HCT116 (cell line): ENCODE data around the gene FTCD. TPM values are rescaled to one million over a fixed set of nuclear protein-coding genes. Genes with fewer than 3 reads are reported as not detected.

Experiments used
- ATAC-seq: fragments of 200-7000 bp; cut with Tn5 transposase; 2 replicates; pipeline ENCODE4 v1.9.1; 2020; ENCODE audit warnings: mild to moderate bottlenecking, moderate library complexity
- BruUV-seq: library from RNA; stranded (reverse); fragments of 400-500 nt; replicated peaks from 2 replicates; lab custom pipeline; 2021; lab: Mats Ljungman, UMichigan
- CTCF ChIA-PET: fragments of 300-600 bp; sonication (Branson Sonifier 250); formaldehyde crosslinking; loops from one replicate; lab custom pipeline; 2021; ENCODE audit warnings: antibody characterized with exemption; lab: Charles Lee
- POLR2A ChIA-PET: fragments of 300-600, 350-600 bp; sonication (Branson Sonifier 250); formaldehyde crosslinking; loops from one replicate; lab custom pipeline; 2021; ENCODE audit warnings: antibody characterized with exemption; lab: Charles Lee
- RAD21 ChIA-PET, 2 experiments: fragments of 300-600 bp; sonication (Branson Sonifier 250); formaldehyde crosslinking; loops; one replicate each; lab custom pipeline; 2023; ENCODE audit warnings: low total read pairs in 2 of 2; ENCODE audit not compliant: uncharacterized antibody in 2 of 2, unreplicated experiment in 2 of 2, low non-redundant PET in 1 of 2; lab: Charles Lee
- DNase-seq: peaks from one replicate; pipeline ENCODE4 v3.0.0-alpha.2; 2010; ENCODE audit warnings: low read depth, low spot score
- H2AFZ ChIP-seq: fragments of 200-600 bp; shearing (Covaris generic), sonication (generic); 2 replicates; pipeline ENCODE4 v1.6.1; 2017; ENCODE audit warnings: low read depth, mixed run types, mixed read lengths, antibody characterized with exemption, low read length; ENCODE audit not compliant: poor library complexity, severe bottlenecking
- H3K27ac ChIP-seq: 2 replicates; pipeline ENCODE4 v1.5.1; 2012; ENCODE audit warnings: low read depth, low read length
- H3K27me3 ChIP-seq: fragments of 200-600 bp; sonication (generic); 2 replicates; pipeline ENCODE4 v1.6.1; 2016; ENCODE audit warnings: mixed run types, low read length, mixed read lengths; ENCODE audit not compliant: insufficient read depth
- H3K36me3 ChIP-seq, 2 experiments: fragments of 200-500 bp in 1 of 2; fragments of 200-600 bp in 1 of 2; sonication (Bioruptor generic) in 1 of 2; sonication (generic) in 1 of 2; 2 replicates each; pipeline versions ENCODE4 v1.5.1 to v1.6.1; 2014 to 2016; ENCODE audit warnings: low read length in 2 of 2, inconsistent platforms in 1 of 2, mixed read lengths in 1 of 2, mixed run types in 1 of 2; ENCODE audit not compliant: insufficient read depth in 2 of 2, control insufficient read depth in 1 of 2
- H3K4me1 ChIP-seq, 2 experiments: fragments of 200-600 bp in 1 of 2; sonication (generic) in 1 of 2; 2 replicates each; pipeline versions ENCODE4 v1.5.1 to v1.6.1; 2012 to 2017; ENCODE audit warnings: low read length in 2 of 2, inconsistent platforms in 1 of 2, mild to moderate bottlenecking in 1 of 2, mixed read lengths in 1 of 2, mixed run types in 1 of 2, moderate library complexity in 1 of 2; ENCODE audit not compliant: insufficient read depth in 2 of 2, control insufficient read depth in 1 of 2
- H3K4me2 ChIP-seq: fragments of 200-600 bp; sonication (generic); 2 replicates; pipeline ENCODE4 v1.6.1; 2017; ENCODE audit warnings: mixed run types, low read length, mixed read lengths
- H3K4me3 ChIP-seq, 2 experiments: fragments of 200-600 bp in 1 of 2; sonication (generic) in 1 of 2; replicated peaks in 1 of 2; 2 replicates each; pipeline ENCODE4 v1.5.1; 2011 to 2016; ENCODE audit warnings: low read length in 2 of 2, control low read depth in 1 of 2, low read depth in 1 of 2, mild to moderate bottlenecking in 1 of 2, mixed read lengths in 1 of 2, mixed run types in 1 of 2
- H3K79me2 ChIP-seq: fragments of 200-600 bp; sonication (generic); 2 replicates; pipeline ENCODE4 v1.6.1; 2017; ENCODE audit warnings: mild to moderate bottlenecking, mixed run types, low read length, moderate library complexity, mixed read lengths; ENCODE audit not compliant: insufficient read depth
- H3K9ac ChIP-seq: fragments of 200-600 bp; sonication (generic); 2 replicates; pipeline ENCODE4 v1.6.1; 2016; ENCODE audit warnings: low read length, mixed read lengths
- H3K9me2 ChIP-seq: fragments of 200-600 bp; sonication (generic), shearing (Covaris generic); 2 replicates; pipeline ENCODE4 v1.6.1; 2017; ENCODE audit warnings: mixed run types, mild to moderate bottlenecking, moderate library complexity; ENCODE audit not compliant: insufficient read depth
- H3K9me3 ChIP-seq, 2 experiments: fragments of 200-500 bp in 1 of 2; fragments of 200-600 bp in 1 of 2; sonication (Bioruptor generic) in 1 of 2; sonication (generic) in 1 of 2; 2 replicates each; pipeline ENCODE4 v1.6.1; 2014 to 2017; ENCODE audit warnings: low read length in 2 of 2, mixed read lengths in 2 of 2, inconsistent platforms in 1 of 2, low read depth in 1 of 2, mild to moderate bottlenecking in 1 of 2, mixed run types in 1 of 2, moderate library complexity in 1 of 2; ENCODE audit not compliant: control insufficient read depth in 1 of 2, insufficient read depth in 1 of 2
- H4K20me1 ChIP-seq: fragments of 200-600 bp; sonication (generic), shearing (Covaris generic); 2 replicates; pipeline ENCODE4 v1.6.1; 2017; ENCODE audit warnings: mixed run types, mild to moderate bottlenecking, moderate library complexity; ENCODE audit not compliant: insufficient read depth
- ATF3 ChIP-seq: IDR thresholded peaks from 2 replicates; pipeline ENCODE4 v1.6.1; 2012
- CEBPB ChIP-seq: IDR thresholded peaks from 2 replicates; pipeline ENCODE4 v1.6.1; 2012; ENCODE audit warnings: low read depth
- EZH2 ChIP-seq: fragments of 200-600 bp; sonication (generic); IDR thresholded peaks from 2 replicates; pipeline ENCODE4 v1.6.1; 2017; ENCODE audit warnings: antibody characterized with exemption, mixed run types
- EZH2phosphoT487 ChIP-seq: fragments of 200-600 bp; IDR thresholded peaks from 2 replicates; pipeline ENCODE4 v1.6.1; 2018; ENCODE audit warnings: antibody characterized with exemption, borderline replicate concordance
- JUND ChIP-seq: IDR thresholded peaks from 2 replicates; pipeline ENCODE4 v1.6.1; 2012
- MAX ChIP-seq: IDR thresholded peaks from 2 replicates; pipeline ENCODE4 v1.6.1; 2012
- REST ChIP-seq: IDR thresholded peaks from 2 replicates; pipeline ENCODE4 v1.6.1; 2012; ENCODE audit warnings: low read depth
- TCF7L2 ChIP-seq: IDR thresholded peaks from 2 replicates; pipeline ENCODE4 v1.7.0; 2011; ENCODE audit warnings: borderline replicate concordance, inconsistent platforms; ENCODE audit not compliant: insufficient read depth, insufficient read length; ENCODE audit errors: extremely low read depth
- YY1 ChIP-seq: IDR thresholded peaks from 2 replicates; pipeline ENCODE4 v1.6.1; 2011; ENCODE audit warnings: low read length, low read depth, moderate library complexity, mild to moderate bottlenecking; ENCODE audit not compliant: insufficient replicate concordance; ENCODE audit errors: extremely low read depth
- ZBTB33 ChIP-seq: IDR thresholded peaks from 2 replicates; pipeline ENCODE4 v1.6.1; 2011; ENCODE audit warnings: mild to moderate bottlenecking, low read length, moderate library complexity; ENCODE audit not compliant: insufficient replicate concordance; ENCODE audit errors: extremely low read depth
- intact Hi-C: fragments of 100-400 bp; cut with micrococcal nuclease; formaldehyde crosslinking; loops from 2 replicates; pipeline ENCODE4 v1.10.0; 2022
- total RNA-seq: library from RNA; stranded (reverse); gene quantifications from one replicate; pipeline ENCODE4 v1.2.1, GENCODE V29; 2021; ENCODE audit not compliant: unreplicated experiment

Gene FTCD
- total RNA-seq, 1 experiment from 2014 or later: 2.5 TPM

GRCh38 chr21:46179708-46180078, 24.3 kb upstream of the FTCD start (continued):
- TF ChIP-seq REST (no peak), ZBTB33 (no peak), ATF3 (no peak), JUND (no peak)

- Histone ChIP-seq H4K20me1 (no peaks in the 10 kb centered on the region), H3K4me2 (no peak overlapping the region), H3K27ac (no peak overlapping the region), H3K27me3 (peaks cover 19% of the 10 kb centered on the region), H2AFZ (no peak overlapping the region), H3K4me1 (no peaks in the 10 kb centered on the region), H3K36me3 (no peaks in the 10 kb centered on the region), H3K9me2 (no peaks in the 10 kb centered on the region), H3K4me3 (no peak overlapping the region), H3K9me3 (peaks cover 0 to 5% of the 10 kb centered on the region in 2 experiments; a peak in 1 of 4 replicates), H3K79me2 (no peaks in the 10 kb centered on the region), H3K9ac (no peak overlapping the region)
- ATAC-seq (no peak), DNase-seq (no peak)
- ChIA-PET RAD21 (no interaction called here), CTCF (no interaction called here), POLR2A (no interaction called here)
- no TSS peak for BruUV-seq
- intact Hi-C loops: no loop called here
- no peak for TF ChIP-seq EZH2
- no peak for TF ChIP-seq TCF7L2
- no peak for TF ChIP-seq YY1
- no peak for TF ChIP-seq REST
- no peak for TF ChIP-seq CEBPB
- no peak for TF ChIP-seq MAX
- TF ChIP-seq ATF3: no peak
- no peak for TF ChIP-seq EZH2phosphoT487
- no peak for TF ChIP-seq ZBTB33
Measured at GRCh38 chr21:46178961-46179360, 23.6 kb upstream of the FTCD start.
